MCF 10A (cell line): ENCODE results near the gene USP17L20. TPM values are rescaled to one million over a fixed set of nuclear protein-coding genes. Genes with fewer than 3 reads are reported as not detected.
"Not testable (repeated sequence)": the region's sequence is repeated elsewhere in the genome, so short reads cannot be mapped to it uniquely, and the experiment has no call there.

Experiments used
- BruUV-seq: library from RNA; stranded (reverse); fragments of 400-500 nt; replicated peaks from 2 replicates; lab custom pipeline; 2021; lab: Mats Ljungman, UMichigan
- CTCF ChIA-PET: fragments of 300-600 bp; sonication (Branson Sonifier 250); formaldehyde crosslinking; extraction: SDS; loops from one replicate; lab custom pipeline; 2021; ENCODE audit warnings: antibody characterized with exemption, inconsistent platforms; lab: Yijun Ruan, JAX
- POLR2A ChIA-PET: fragments of 300-600, 350-650 bp; sonication (Branson Sonifier 250); formaldehyde crosslinking; extraction: SDS; loops from one replicate; lab custom pipeline; 2020; ENCODE audit warnings: antibody characterized with exemption, inconsistent platforms; lab: Yijun Ruan, JAX
- DNase-seq: peaks from one replicate; pipeline ENCODE4 v3.0.0-alpha.2; 2018; ENCODE audit not compliant: unreplicated experiment
- H3K27ac Mint-ChIP-seq: one replicate; pipeline ENCODE4 v1.8.0; 2022; ENCODE audit warnings: mild to moderate bottlenecking, low read depth, mixed read lengths; ENCODE audit not compliant: unreplicated experiment
- H3K27me3 Mint-ChIP-seq: one replicate; pipeline ENCODE4 v1.8.0; 2022; ENCODE audit warnings: mixed read lengths; ENCODE audit not compliant: insufficient read depth, unreplicated experiment
- H3K36me3 Mint-ChIP-seq: one replicate; pipeline ENCODE4 v1.8.0; 2022; ENCODE audit warnings: mild to moderate bottlenecking, moderate library complexity, mixed read lengths; ENCODE audit not compliant: insufficient read depth, unreplicated experiment
- H3K4me1 Mint-ChIP-seq: one replicate; pipeline ENCODE4 v1.8.0; 2022; ENCODE audit warnings: mixed read lengths; ENCODE audit not compliant: insufficient read depth, unreplicated experiment
- H3K4me3 Mint-ChIP-seq: one replicate; pipeline ENCODE4 v1.8.0; 2022; ENCODE audit warnings: mild to moderate bottlenecking, moderate library complexity, mixed read lengths; ENCODE audit not compliant: unreplicated experiment
- H3K9me3 Mint-ChIP-seq: one replicate; pipeline ENCODE4 v1.8.0; 2022; ENCODE audit warnings: mixed read lengths; ENCODE audit not compliant: unreplicated experiment
- intact Hi-C: fragments of 100-400 bp; cut with micrococcal nuclease; formaldehyde crosslinking; loops from 2 replicates; pipeline ENCODE4 v1.14.1; 2022
- total RNA-seq: library from RNA; stranded (reverse); gene quantifications from 2 replicates; pipeline ENCODE4 v1.2.3, GENCODE V29; 2022

The USP17L20 gene
- total RNA-seq, 1 experiment from 2014 or later = not detected

DNA sequence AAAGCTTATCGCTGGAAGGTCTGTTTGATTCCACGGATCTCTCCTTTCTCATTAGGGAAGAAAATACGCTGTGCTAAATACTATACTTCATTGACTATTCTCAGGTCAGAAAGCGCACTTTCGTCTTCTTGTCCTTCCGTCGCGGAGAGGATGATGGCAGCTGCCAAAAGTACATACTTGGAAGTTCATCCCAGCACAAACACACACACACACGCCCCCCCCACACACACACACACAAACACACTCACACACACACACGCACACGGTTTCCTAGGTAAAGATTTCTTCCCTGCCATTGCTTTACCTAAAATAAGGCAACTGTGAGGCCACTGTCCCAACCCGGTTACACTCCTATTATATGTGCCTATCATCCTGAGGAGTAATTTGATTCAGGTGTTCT, 19.5 kb upstream of the USP17L20 start:
- POLR2A ChIA-PET, intact Hi-C loops, H3K27me3 Mint-ChIP-seq, CTCF ChIA-PET, H3K36me3 Mint-ChIP-seq, BruUV-seq, H3K4me3 Mint-ChIP-seq, H3K4me1 Mint-ChIP-seq, H3K9me3 Mint-ChIP-seq, H3K27ac Mint-ChIP-seq: not testable (repeated sequence)
- DNase-seq = peak; percentile 0

DNA sequence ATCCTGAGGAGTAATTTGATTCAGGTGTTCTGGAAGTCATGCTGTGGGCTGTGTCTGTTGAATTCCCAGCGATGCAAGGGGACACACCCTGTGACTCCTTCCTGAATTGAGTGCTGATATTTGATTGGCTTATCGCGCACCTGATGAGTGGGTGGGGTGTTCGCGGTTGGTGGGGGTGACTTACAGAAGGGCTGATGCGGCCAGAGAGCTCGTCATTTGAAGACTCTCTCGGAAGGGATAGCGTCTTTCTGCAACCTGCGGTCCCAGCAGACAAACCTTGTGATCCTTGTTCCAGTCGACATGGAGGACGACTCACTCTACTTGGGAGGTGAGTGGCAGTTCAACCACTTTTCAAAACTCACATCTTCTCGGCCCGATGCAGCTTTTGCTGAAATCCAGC, 14.3 kb upstream of the USP17L20 start, which contains the start of gene USP17L17:
Gene USP17L17 (plus strand): TSS at position 301 of the 400 bp plus-strand sequence. CDS start 0 bp downstream, at position 301.
- H3K4me3 Mint-ChIP-seq, intact Hi-C loops, H3K4me1 Mint-ChIP-seq, DNase-seq, H3K27ac Mint-ChIP-seq, POLR2A ChIA-PET, H3K36me3 Mint-ChIP-seq, H3K27me3 Mint-ChIP-seq, H3K9me3 Mint-ChIP-seq, BruUV-seq, CTCF ChIA-PET: not testable (repeated sequence)

DNA sequence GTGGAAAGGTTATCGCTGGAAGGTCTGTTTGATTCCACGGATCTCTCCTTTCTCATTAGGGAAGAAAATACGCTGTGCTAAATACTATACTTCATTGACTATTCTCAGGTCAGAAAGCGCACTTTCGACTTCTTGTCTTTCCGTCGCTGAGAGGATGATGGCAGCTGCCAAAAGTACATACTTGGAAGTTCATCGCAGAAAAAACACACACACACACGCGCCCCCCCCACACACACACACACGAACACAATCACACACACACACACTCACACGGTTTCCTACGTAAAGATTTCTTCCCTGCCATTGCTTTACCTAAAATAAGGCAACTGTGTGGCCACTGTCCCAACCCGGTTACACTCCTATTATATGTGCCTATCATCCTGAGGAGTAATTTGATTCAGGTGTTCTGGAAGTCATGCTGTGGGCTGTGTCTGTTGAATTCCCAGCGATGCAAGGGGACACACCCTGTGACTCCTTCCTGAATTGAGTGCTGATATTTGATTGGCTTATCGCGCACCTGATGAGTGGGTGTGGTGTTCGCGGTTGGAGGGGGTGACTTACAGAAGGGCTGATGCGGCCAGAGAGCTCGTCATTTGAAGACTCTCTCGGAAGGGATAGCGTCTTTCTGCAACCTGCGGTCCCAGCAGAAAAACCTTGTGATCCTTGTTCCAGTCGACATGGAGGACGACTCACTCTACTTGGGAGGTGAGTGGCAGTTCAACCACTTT, 9.8 kb upstream of the USP17L20 start, which contains the start of gene USP17L18:
Gene USP17L18 (plus strand): TSS at position 678 of the 728 bp plus-strand sequence. CDS start 0 bp downstream, at position 678.
- H3K27ac Mint-ChIP-seq, CTCF ChIA-PET, DNase-seq, H3K4me1 Mint-ChIP-seq, H3K36me3 Mint-ChIP-seq, H3K9me3 Mint-ChIP-seq, H3K27me3 Mint-ChIP-seq, intact Hi-C loops, POLR2A ChIA-PET, H3K4me3 Mint-ChIP-seq, BruUV-seq: not testable (repeated sequence)

DNA sequence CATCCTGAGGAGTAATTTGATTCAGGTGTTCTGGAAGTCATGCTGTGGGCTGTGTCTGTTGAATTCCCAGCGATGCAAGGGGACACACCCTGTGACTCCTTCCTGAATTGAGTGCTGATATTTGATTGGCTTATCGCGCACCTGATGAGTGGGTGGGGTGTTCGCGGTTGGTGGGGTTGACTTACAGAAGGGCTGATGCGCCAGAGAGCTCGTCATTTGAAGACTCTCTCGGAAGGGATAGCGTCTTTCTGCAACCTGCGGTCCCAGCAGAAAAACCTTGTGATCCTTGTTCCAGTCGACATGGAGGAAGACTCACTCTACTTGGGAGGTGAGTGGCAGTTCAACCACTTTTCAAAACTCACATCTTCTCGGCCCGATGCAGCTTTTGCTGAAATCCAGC, 4.8 kb upstream of the USP17L20 start, which contains the start of gene USP17L19:
Gene USP17L19 (plus strand): TSS at position 301 of the 400 bp plus-strand sequence. CDS start 0 bp downstream, at position 301.
- POLR2A ChIA-PET, H3K27ac Mint-ChIP-seq, CTCF ChIA-PET, BruUV-seq, H3K4me3 Mint-ChIP-seq, H3K4me1 Mint-ChIP-seq, H3K9me3 Mint-ChIP-seq, H3K36me3 Mint-ChIP-seq, intact Hi-C loops, DNase-seq, H3K27me3 Mint-ChIP-seq: not testable (repeated sequence)

DNA sequence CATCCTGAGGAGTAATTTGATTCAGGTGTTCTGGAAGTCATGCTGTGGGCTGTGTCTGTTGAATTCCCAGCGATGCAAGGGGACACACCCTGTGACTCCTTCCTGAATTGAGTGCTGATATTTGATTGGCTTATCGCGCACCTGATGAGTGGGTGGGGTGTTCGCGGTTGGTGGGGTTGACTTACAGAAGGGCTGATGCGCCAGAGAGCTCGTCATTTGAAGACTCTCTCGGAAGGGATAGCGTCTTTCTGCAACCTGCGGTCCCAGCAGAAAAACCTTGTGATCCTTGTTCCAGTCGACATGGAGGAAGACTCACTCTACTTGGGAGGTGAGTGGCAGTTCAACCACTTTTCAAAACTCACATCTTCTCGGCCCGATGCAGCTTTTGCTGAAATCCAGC, 4.6 kb downstream of the USP17L20 start, which contains the start of gene USP17L21:
Gene USP17L21 (plus strand): TSS at position 301 of the 400 bp plus-strand sequence. CDS start 0 bp downstream, at position 301.
- DNase-seq, H3K27me3 Mint-ChIP-seq, POLR2A ChIA-PET, H3K9me3 Mint-ChIP-seq, H3K4me1 Mint-ChIP-seq, BruUV-seq, H3K27ac Mint-ChIP-seq, CTCF ChIA-PET, intact Hi-C loops, H3K36me3 Mint-ChIP-seq, H3K4me3 Mint-ChIP-seq: not testable (repeated sequence)

DNA sequence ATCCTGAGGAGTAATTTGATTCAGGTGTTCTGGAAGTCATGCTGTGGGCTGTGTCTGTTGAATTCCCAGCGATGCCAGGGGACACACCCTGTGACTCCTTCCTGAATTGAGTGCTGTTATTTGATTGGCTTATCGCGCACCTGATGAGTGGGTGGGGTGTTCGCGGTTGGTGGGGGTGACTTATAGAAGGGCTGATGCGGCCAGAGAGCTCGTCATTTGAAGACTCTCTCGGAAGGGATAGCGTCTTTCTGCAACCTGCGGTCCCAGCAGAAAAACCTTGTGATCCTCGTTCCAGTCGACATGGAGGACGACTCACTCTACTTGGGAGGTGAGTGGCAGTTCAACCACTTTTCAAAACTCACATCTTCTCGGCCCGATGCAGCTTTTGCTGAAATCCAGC, 9.4 kb downstream of the USP17L20 start, which contains the start of gene USP17L22:
Gene USP17L22 (plus strand): TSS at position 301 of the 400 bp plus-strand sequence. CDS start 0 bp downstream, at position 301.
- H3K4me1 Mint-ChIP-seq, CTCF ChIA-PET, H3K27me3 Mint-ChIP-seq, POLR2A ChIA-PET, H3K36me3 Mint-ChIP-seq, BruUV-seq, H3K4me3 Mint-ChIP-seq, intact Hi-C loops, H3K27ac Mint-ChIP-seq, DNase-seq, H3K9me3 Mint-ChIP-seq: not testable (repeated sequence)

DNA sequence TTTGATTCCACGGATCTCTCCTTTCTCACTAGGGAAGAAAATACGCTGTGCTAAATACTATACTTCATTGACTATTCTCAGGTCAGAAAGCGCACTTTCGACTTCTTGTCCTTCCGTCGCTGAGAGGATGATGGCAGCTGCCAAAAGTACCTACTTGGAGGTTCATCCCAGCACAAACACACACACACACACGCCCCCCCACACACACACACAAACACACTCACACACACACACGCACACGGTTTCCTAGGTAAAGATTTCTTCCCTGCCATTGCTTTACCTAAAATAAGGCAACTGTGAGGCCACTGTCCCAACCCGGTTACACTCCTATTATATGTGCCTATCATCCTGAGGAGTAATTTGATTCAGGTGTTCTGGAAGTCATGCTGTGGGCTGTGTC, 13.8 kb downstream of the USP17L20 start:
- H3K36me3 Mint-ChIP-seq, CTCF ChIA-PET, H3K27me3 Mint-ChIP-seq, H3K4me3 Mint-ChIP-seq, H3K27ac Mint-ChIP-seq, DNase-seq, H3K4me1 Mint-ChIP-seq, H3K9me3 Mint-ChIP-seq, POLR2A ChIA-PET, BruUV-seq, intact Hi-C loops: not testable (repeated sequence)

Other genes starting within 250 kb of the USP17L20 start
- not detected in 2 replicates for gene FAM90A26, start 87.7 kb upstream of the USP17L20 start, total RNA-seq
- gene USP17L10, start 47.5 kb upstream of the USP17L20 start, total RNA-seq = not detected in 2 replicates
- not detected in 2 replicates for gene USP17L11, start 42.7 kb upstream of the USP17L20 start, total RNA-seq
- not detected in 2 replicates for gene USP17L12, start 38.0 kb upstream of the USP17L20 start, total RNA-seq
- gene USP17L13, start 33.2 kb upstream of the USP17L20 start, total RNA-seq = not detected in 2 replicates
- gene USP17L15, start 23.7 kb upstream of the USP17L20 start, total RNA-seq = not detected in 2 replicates
- gene USP17L17, start 14.2 kb upstream of the USP17L20 start, total RNA-seq = not detected in 2 replicates
- gene USP17L18, start 9.5 kb upstream of the USP17L20 start, total RNA-seq = not detected in 2 replicates
- gene USP17L19, start 4.7 kb upstream of the USP17L20 start, total RNA-seq = not detected in 2 replicates
- not detected in 2 replicates for gene USP17L21, start 4.7 kb downstream of the USP17L20 start, total RNA-seq
- gene USP17L22, start 9.5 kb downstream of the USP17L20 start, total RNA-seq = not detected in 2 replicates
- not detected in 2 replicates for gene USP17L24, start 67.0 kb downstream of the USP17L20 start, total RNA-seq
- not detected in 2 replicates for gene USP17L25, start 71.8 kb downstream of the USP17L20 start, total RNA-seq
- not detected in 2 replicates for gene USP17L26, start 76.5 kb downstream of the USP17L20 start, total RNA-seq
- not detected in 2 replicates for gene USP17L5, start 81.3 kb downstream of the USP17L20 start, total RNA-seq
- gene USP17L27, start 86.0 kb downstream of the USP17L20 start, total RNA-seq = not detected in 2 replicates
- not detected in 2 replicates for gene USP17L28, start 90.8 kb downstream of the USP17L20 start, total RNA-seq
- gene USP17L29, start 95.5 kb downstream of the USP17L20 start, total RNA-seq = not detected in 2 replicates
- gene USP17L30, start 105.0 kb downstream of the USP17L20 start, total RNA-seq = not detected in 2 replicates
- not detected in 2 replicates for gene DEFB131A, start 186.3 kb downstream of the USP17L20 start, total RNA-seq